Mesenchymal stem cell (in vitro differentiated cells and primary cell): ENCODE results near the gene RFXAP.

Experiments
- DNase-seq: peaks from one replicate; pipeline ENCODE4 v3.0.0-alpha.2; 2013
- H2AFZ ChIP-seq: one replicate; pipeline ENCODE4 v1.6.1; 2013; ENCODE audit warnings: low read depth, mild to moderate bottlenecking, control low read depth, inconsistent platforms, low read length, moderate library complexity
- H2AK5ac ChIP-seq: 2 replicates; pipeline ENCODE4 v1.6.1; 2013; ENCODE audit warnings: low read length, moderate library complexity, mild to moderate bottlenecking, inconsistent platforms; ENCODE audit not compliant: severe bottlenecking
- H2BK120ac ChIP-seq: one replicate; pipeline ENCODE4 v1.6.1; 2013; ENCODE audit warnings: low read depth, mild to moderate bottlenecking, inconsistent platforms, low read length, moderate library complexity
- H2BK12ac ChIP-seq, 2 experiments: one replicate each; pipeline ENCODE4 v1.6.1; 2013; ENCODE audit warnings: inconsistent platforms in 2 of 2, low read length in 2 of 2, mild to moderate bottlenecking in 2 of 2, moderate library complexity in 2 of 2, control low read depth in 1 of 2
- H2BK15ac ChIP-seq: one replicate; pipeline ENCODE4 v1.6.1; 2013; ENCODE audit warnings: mild to moderate bottlenecking, low read depth, inconsistent platforms; ENCODE audit not compliant: poor library complexity, severe bottlenecking
- H2BK5ac ChIP-seq: 2 replicates; pipeline ENCODE4 v1.6.1; 2013; ENCODE audit warnings: low read depth, mild to moderate bottlenecking, low read length, control low read depth, inconsistent platforms; ENCODE audit not compliant: poor library complexity, severe bottlenecking
- H3K14ac ChIP-seq, 2 experiments: one replicate each; pipeline ENCODE4 v1.6.1; 2013; ENCODE audit warnings: inconsistent platforms in 2 of 2, low read length in 2 of 2, control low read depth in 1 of 2, mild to moderate bottlenecking in 1 of 2, moderate library complexity in 1 of 2
- H3K18ac ChIP-seq, 2 experiments: one replicate each; pipeline ENCODE4 v1.6.1; 2013; ENCODE audit warnings: inconsistent platforms in 2 of 2, low read length in 2 of 2, control low read depth in 1 of 2, low read depth in 1 of 2, mild to moderate bottlenecking in 1 of 2
- H3K23ac ChIP-seq, 2 experiments: one replicate each; pipeline ENCODE4 v1.6.1; 2013; ENCODE audit warnings: inconsistent platforms in 2 of 2, low read length in 2 of 2, mild to moderate bottlenecking in 2 of 2, moderate library complexity in 2 of 2, control low read depth in 1 of 2
- H3K27ac ChIP-seq: 2 replicates; pipeline ENCODE4 v1.5.1; 2013; ENCODE audit warnings: mild to moderate bottlenecking, moderate library complexity, low read length, control low read depth, inconsistent platforms; ENCODE audit not compliant: poor library complexity, severe bottlenecking
- H3K27me3 ChIP-seq, 2 experiments: 2 replicates each; pipeline versions ENCODE4 v1.6.1 to v1.7.0; 2013; ENCODE audit warnings: low read length in 2 of 2, mild to moderate bottlenecking in 2 of 2, moderate library complexity in 2 of 2, control low read depth in 1 of 2, inconsistent platforms in 1 of 2; ENCODE audit not compliant: control insufficient read depth in 1 of 2, insufficient read depth in 1 of 2
- H3K36me3 ChIP-seq, 2 experiments: 2 replicates each; pipeline versions ENCODE4 v1.6.1 to v1.7.0; 2013; ENCODE audit warnings: low read length in 2 of 2, control low read depth in 1 of 2, inconsistent platforms in 1 of 2, low read depth in 1 of 2, mild to moderate bottlenecking in 1 of 2; ENCODE audit not compliant: insufficient read depth in 2 of 2, control insufficient read depth in 1 of 2
- H3K4ac ChIP-seq, 2 experiments: one replicate each; pipeline ENCODE4 v1.6.1; 2013; ENCODE audit warnings: inconsistent platforms in 2 of 2, low read length in 2 of 2, mild to moderate bottlenecking in 2 of 2, moderate library complexity in 2 of 2, control low read depth in 1 of 2, low read depth in 1 of 2
- H3K4me1 ChIP-seq: 2 replicates; pipeline ENCODE4 v1.6.1; 2013; ENCODE audit warnings: low read depth, low read length, control low read depth; ENCODE audit not compliant: control insufficient read depth, insufficient read depth
- H3K4me2 ChIP-seq: 2 replicates; pipeline ENCODE4 v1.6.1; 2013; ENCODE audit warnings: low read length, mild to moderate bottlenecking, inconsistent platforms; ENCODE audit not compliant: poor library complexity, severe bottlenecking
- H3K4me3 ChIP-seq, 2 experiments: 2 replicates each; pipeline versions ENCODE4 v1.5.1 to v1.7.0; 2013; ENCODE audit warnings: low read length in 2 of 2, mild to moderate bottlenecking in 2 of 2, control low read depth in 1 of 2, low read depth in 1 of 2; ENCODE audit not compliant: insufficient read depth in 1 of 2
- H3K79me1 ChIP-seq: replicated peaks from 2 replicates; pipeline ENCODE4 v1.6.1; 2013; ENCODE audit warnings: mild to moderate bottlenecking, control low read depth, low read length, inconsistent platforms; ENCODE audit not compliant: poor library complexity, severe bottlenecking
- H3K9ac ChIP-seq: 2 replicates; pipeline ENCODE4 v1.7.0; 2013; ENCODE audit warnings: mild to moderate bottlenecking, low read length, moderate library complexity
- H3K9me3 ChIP-seq: 2 replicates; pipeline ENCODE4 v1.7.0; 2013; ENCODE audit warnings: mild to moderate bottlenecking, low read length; ENCODE audit not compliant: control insufficient read depth
- H4K8ac ChIP-seq: one replicate; pipeline ENCODE4 v1.6.1; 2013; ENCODE audit warnings: inconsistent platforms, mild to moderate bottlenecking, low read length, moderate library complexity
- H4K91ac ChIP-seq: one replicate; pipeline ENCODE4 v1.6.1; 2013; ENCODE audit warnings: mild to moderate bottlenecking, low read length, inconsistent platforms
- WGBS: methylation state at CpG from one replicate; pipeline ENCODE4 v1.1.7; 2013; ENCODE audit warnings: mixed read lengths; 5-methylcytosine and 5-hydroxymethylcytosine counted together

Gene RFXAP

GRCh38 chr13:36789730-36790129, 29.3 kb upstream of the RFXAP start:
- Histone ChIP-seq H2AK5ac (no peak overlapping the region), H3K9ac (peak overlapping the region; percentile 4), H3K36me3 (no peaks in the 10 kb centered on the region), H3K18ac (no peak overlapping the region), H3K27me3 (no peaks in the 10 kb centered on the region), H3K23ac (no peak overlapping the region), H2AFZ (no peak overlapping the region), H3K27ac (no peak overlapping the region), H4K8ac (no peak overlapping the region), H2BK120ac (no peak overlapping the region), H2BK5ac (no peak overlapping the region), H2BK15ac (no peak overlapping the region), H3K14ac (no peak overlapping the region), H3K4me1 (no peaks in the 10 kb centered on the region), H2BK12ac (no peak overlapping the region), H3K4ac (no peak overlapping the region), H3K9me3 (no peaks in the 10 kb centered on the region), H4K91ac (no peak overlapping the region), H3K4me3 (no peak overlapping the region), H3K79me1 (no peaks in the 10 kb centered on the region), H3K4me2 (no peak overlapping the region)
- WGBS = 95% methylated on average over 4 of the region's 4 CpGs
- DNase-seq = no peak

GRCh38 chr13:36794706-36795105, 24.3 kb upstream of the RFXAP start:
- H2BK12ac ChIP-seq = no peak overlapping the region
- H2BK120ac ChIP-seq = no peak overlapping the region
- H3K23ac ChIP-seq = no peak overlapping the region
- H3K27me3 ChIP-seq = no peaks in the 10 kb centered on the region
- no peaks in the 10 kb centered on the region for H3K79me1 ChIP-seq
- no peak overlapping the region for H3K4me3 ChIP-seq
- H2AK5ac ChIP-seq = no peak overlapping the region
- no peak overlapping the region for H4K91ac ChIP-seq
- no peaks in the 10 kb centered on the region for H3K36me3 ChIP-seq
- no peak overlapping the region for H2BK15ac ChIP-seq
- H4K8ac ChIP-seq = no peak overlapping the region
- 80% methylated on average over 3 of the region's 3 CpGs for WGBS
- no peak overlapping the region for H3K4me2 ChIP-seq
- H3K27ac ChIP-seq = no peak overlapping the region
- no peak overlapping the region for H3K9ac ChIP-seq
- H2AFZ ChIP-seq = no peak overlapping the region
- no peak overlapping the region for H3K4ac ChIP-seq
- H3K18ac ChIP-seq = no peak overlapping the region
- peak overlapping the region; percentile 57 for H2BK5ac ChIP-seq
- DNase-seq = no peak
- no peaks in the 10 kb centered on the region for H3K4me1 ChIP-seq
- no peak overlapping the region for H3K14ac ChIP-seq
- H3K9me3 ChIP-seq = no peaks in the 10 kb centered on the region

- WGBS = 43% methylated on average over 6 of the region's 6 CpGs
- Histone ChIP-seq H2AFZ (no peak overlapping the region), H3K27me3 (no peaks in the 10 kb centered on the region), H2BK12ac (no peak overlapping the region), H2BK5ac (no peak overlapping the region), H3K23ac (no peak overlapping the region), H4K8ac (no peak overlapping the region), H3K14ac (no peak overlapping the region), H2BK120ac (no peak overlapping the region), H3K4me2 (no peak overlapping the region), H3K36me3 (no peaks in the 10 kb centered on the region), H3K79me1 (no peaks in the 10 kb centered on the region), H2BK15ac (no peak overlapping the region), H2AK5ac (no peak overlapping the region), H3K27ac (no peak overlapping the region), H3K4ac (no peak overlapping the region), H4K91ac (no peak overlapping the region), H3K9me3 (no peaks in the 10 kb centered on the region), H3K4me3 (no peak overlapping the region), H3K4me1 (no peaks in the 10 kb centered on the region), H3K9ac (no peak overlapping the region), H3K18ac (no peak overlapping the region)
- DNase-seq = no peak
These were observed 23.6 kb upstream of the RFXAP start for GRCh38 chr13:36795463-36795862.

GRCh38 chr13:36796052-36796451, 23.0 kb upstream of the RFXAP start:
- no peaks in the 10 kb centered on the region for H3K79me1 ChIP-seq
- H3K4me1 ChIP-seq = no peaks in the 10 kb centered on the region
- no peaks in the 10 kb centered on the region for H3K9me3 ChIP-seq
- H3K18ac ChIP-seq = no peak overlapping the region
- H3K9ac ChIP-seq = no peak overlapping the region
- 65% methylated on average over 2 of the region's 3 CpGs for WGBS
- no peak overlapping the region for H2BK12ac ChIP-seq
- H3K36me3 ChIP-seq = no peaks in the 10 kb centered on the region
- no peak overlapping the region for H3K4me2 ChIP-seq
- no peak overlapping the region for H2BK5ac ChIP-seq
- no peak overlapping the region for H4K8ac ChIP-seq
- no peak overlapping the region for H3K27ac ChIP-seq
- no peak overlapping the region for H2BK120ac ChIP-seq
- no peak overlapping the region for H2BK15ac ChIP-seq
- no peak overlapping the region for H4K91ac ChIP-seq
- H3K14ac ChIP-seq = no peak overlapping the region
- H3K27me3 ChIP-seq = no peaks in the 10 kb centered on the region
- DNase-seq = no peak
- no peak overlapping the region for H2AFZ ChIP-seq
- no peak overlapping the region for H2AK5ac ChIP-seq
- no peak overlapping the region for H3K23ac ChIP-seq
- H3K4me3 ChIP-seq = no peak overlapping the region
- H3K4ac ChIP-seq = no peak overlapping the region
